ENCODE results near the gene CLDND2.

Gene CLDND2

DNA sequence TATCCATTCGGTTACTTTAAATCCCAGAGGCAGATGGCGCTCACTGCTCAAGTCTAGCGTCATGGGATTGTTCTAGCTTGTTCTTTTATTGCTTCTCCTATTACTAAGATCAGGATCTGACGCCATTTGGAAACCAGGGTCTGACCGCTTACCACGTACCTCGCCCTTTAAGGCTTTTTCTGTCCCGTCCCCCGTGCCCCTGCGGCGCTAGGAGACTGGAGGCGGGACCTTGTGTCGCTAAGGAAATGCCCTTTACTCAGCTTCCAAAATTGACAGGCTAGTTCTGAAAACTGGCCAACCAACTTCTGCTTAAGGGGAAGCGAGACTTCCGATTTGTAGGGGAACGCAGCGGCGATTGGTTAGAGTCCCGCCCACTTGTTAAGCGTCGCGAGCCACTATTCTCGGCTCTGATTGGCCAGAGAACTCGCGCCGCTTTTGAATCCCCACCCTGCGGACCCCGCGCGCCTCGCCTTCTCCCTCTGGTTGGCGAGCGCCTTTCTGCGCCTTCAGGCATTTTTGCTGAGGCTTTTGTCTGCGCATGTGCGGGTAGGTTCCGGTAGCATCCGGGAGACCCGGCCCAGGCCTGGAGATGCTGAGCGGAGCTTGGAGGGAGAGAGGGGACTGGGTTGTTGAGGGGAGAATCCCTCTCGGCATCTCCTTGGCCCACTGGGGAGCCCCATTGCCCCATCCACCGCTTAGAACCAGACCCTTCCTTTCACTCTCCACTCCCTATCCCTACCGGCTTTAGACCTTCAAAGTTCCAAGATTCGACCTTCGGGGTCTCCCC, 25.4 kb upstream of the CLDND2 start (continued):
- TF ChIP-seq ZNF677 (tag by site-specific recombination; IDR thresholded peaks at IDR 0.05) (no peak), ZNF292 (tag by site-specific recombination; IDR thresholded peaks at IDR 0.05; ENCODE audit: borderline replicate concordance, low read depth) (no peak), YY1 (tag by site-specific recombination; IDR thresholded peaks at IDR 0.05) (no peak), ZNF366 (tag by site-specific recombination; conservative IDR thresholded peaks at IDR 0.05) (no peak), ZNF510 (tag by site-specific recombination; IDR thresholded peaks at IDR 0.05; ENCODE audit: insufficient replicate concordance) (no peak), IKZF3 (tag by site-specific recombination; IDR thresholded peaks at IDR 0.05) (no peak), ZBTB17 (tag by site-specific recombination; IDR thresholded peaks at IDR 0.05) (peak; percentile 75), KLF9 (tag by site-specific recombination; IDR thresholded peaks at IDR 0.05; ENCODE audit: low read depth) (peak; percentile 22; the same call in 1 of the 2 replicates), ZNF777 (tag by site-specific recombination; IDR thresholded peaks at IDR 0.05; ENCODE audit: borderline replicate concordance) (no peak), ZNF19 (tag by site-specific recombination; IDR thresholded peaks at IDR 0.05; ENCODE audit: low read depth) (no peak), ZNF426 (tag by site-specific recombination; IDR thresholded peaks at IDR 0.05) (no peak), ZNF600 (tag by site-specific recombination; IDR thresholded peaks at IDR 0.05) (no peak), ZBTB8A (tag by site-specific recombination; IDR thresholded peaks at IDR 0.05) (peak; percentile 57; the same call in 1 of the 2 replicates), ZNF248 (tag by site-specific recombination; IDR thresholded peaks at IDR 0.05) (no peak), ZNF132 (tag by site-specific recombination; IDR thresholded peaks at IDR 0.05; ENCODE audit: borderline replicate concordance) (no peak), ZNF2 (tag by site-specific recombination; IDR thresholded peaks at IDR 0.05) (no peak), HOXC10 (CRISPR knock-in tag; IDR thresholded peaks at IDR 0.05) (no peak), ZNF416 (tag by site-specific recombination; IDR thresholded peaks at IDR 0.05) (no peak), PBX3 (CRISPR knock-in tag; IDR thresholded peaks at IDR 0.05) (0 out of 2 replicates have a peak, but pooled peaks have one; percentile 83), ZFHX2 (tag by site-specific recombination; conservative IDR thresholded peaks at IDR 0.05) (peak; percentile 64; the same call in 1 of the 2 replicates), ZBTB7A (tag by site-specific recombination; IDR thresholded peaks at IDR 0.05; ENCODE audit: low read depth) (no peak), ZNF544 (tag by site-specific recombination; IDR thresholded peaks at IDR 0.05) (no peak), ZNF843 (tag by site-specific recombination; IDR thresholded peaks at IDR 0.05) (no peak), KLF10 (tag by site-specific recombination; IDR thresholded peaks at IDR 0.05) (no peak; the same call in 1 of the 2 replicates), SP7 (tag by site-specific recombination; IDR thresholded peaks at IDR 0.05) (no peak), ZNF184 (tag by site-specific recombination; IDR thresholded peaks at IDR 0.05) (no peak), ZNF140 (tag by site-specific recombination; IDR thresholded peaks at IDR 0.05) (no peak), ZNF175 (tag by site-specific recombination; IDR thresholded peaks at IDR 0.05) (no peak), ZNF433 (tag by site-specific recombination; IDR thresholded peaks at IDR 0.05; ENCODE audit: low read depth) (no peak), ZNF670 (tag by site-specific recombination; IDR thresholded peaks at IDR 0.05; ENCODE audit: low read depth) (no peak), SETDB1 (IDR thresholded peaks at IDR 0.05; ENCODE audit: insufficient read length, low read length) (no peak)
- TF ChIP-seq, protein P1, sequence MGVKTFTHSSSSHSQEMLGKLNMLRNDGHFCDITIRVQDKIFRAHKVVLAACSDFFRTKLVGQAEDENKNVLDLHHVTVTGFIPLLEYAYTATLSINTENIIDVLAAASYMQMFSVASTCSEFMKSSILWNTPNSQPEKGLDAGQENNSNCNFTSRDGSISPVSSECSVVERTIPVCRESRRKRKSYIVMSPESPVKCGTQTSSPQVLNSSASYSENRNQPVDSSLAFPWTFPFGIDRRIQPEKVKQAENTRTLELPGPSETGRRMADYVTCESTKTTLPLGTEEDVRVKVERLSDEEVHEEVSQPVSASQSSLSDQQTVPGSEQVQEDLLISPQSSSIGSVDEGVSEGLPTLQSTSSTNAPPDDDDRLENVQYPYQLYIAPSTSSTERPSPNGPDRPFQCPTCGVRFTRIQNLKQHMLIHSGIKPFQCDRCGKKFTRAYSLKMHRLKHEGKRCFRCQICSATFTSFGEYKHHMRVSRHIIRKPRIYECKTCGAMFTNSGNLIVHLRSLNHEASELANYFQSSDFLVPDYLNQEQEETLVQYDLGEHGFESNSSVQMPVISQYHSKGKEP (tag by site-specific recombination; IDR thresholded peaks at IDR 0.05) = no peak
- TF ChIP-seq, protein P2, sequence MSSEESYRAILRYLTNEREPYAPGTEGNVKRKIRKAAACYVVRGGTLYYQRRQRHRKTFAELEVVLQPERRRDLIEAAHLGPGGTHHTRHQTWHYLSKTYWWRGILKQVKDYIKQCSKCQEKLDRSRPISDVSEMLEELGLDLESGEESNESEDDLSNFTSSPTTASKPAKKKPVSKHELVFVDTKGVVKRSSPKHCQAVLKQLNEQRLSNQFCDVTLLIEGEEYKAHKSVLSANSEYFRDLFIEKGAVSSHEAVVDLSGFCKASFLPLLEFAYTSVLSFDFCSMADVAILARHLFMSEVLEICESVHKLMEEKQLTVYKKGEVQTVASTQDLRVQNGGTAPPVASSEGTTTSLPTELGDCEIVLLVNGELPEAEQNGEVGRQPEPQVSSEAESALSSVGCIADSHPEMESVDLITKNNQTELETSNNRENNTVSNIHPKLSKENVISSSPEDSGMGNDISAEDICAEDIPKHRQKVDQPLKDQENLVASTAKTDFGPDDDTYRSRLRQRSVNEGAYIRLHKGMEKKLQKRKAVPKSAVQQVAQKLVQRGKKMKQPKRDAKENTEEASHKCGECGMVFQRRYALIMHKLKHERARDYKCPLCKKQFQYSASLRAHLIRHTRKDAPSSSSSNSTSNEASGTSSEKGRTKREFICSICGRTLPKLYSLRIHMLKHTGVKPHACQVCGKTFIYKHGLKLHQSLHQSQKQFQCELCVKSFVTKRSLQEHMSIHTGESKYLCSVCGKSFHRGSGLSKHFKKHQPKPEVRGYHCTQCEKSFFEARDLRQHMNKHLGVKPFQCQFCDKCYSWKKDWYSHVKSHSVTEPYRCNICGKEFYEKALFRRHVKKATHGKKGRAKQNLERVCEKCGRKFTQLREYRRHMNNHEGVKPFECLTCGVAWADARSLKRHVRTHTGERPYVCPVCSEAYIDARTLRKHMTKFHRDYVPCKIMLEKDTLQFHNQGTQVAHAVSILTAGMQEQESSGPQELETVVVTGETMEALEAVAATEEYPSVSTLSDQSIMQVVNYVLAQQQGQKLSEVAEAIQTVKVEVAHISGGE (tag by site-specific recombination; conservative IDR thresholded peaks at IDR 0.05; ENCODE audit: low read depth) = 0 out of 2 replicates have a peak, but pooled peaks have one; percentile 19
- TF ChIP-seq, protein P3, sequence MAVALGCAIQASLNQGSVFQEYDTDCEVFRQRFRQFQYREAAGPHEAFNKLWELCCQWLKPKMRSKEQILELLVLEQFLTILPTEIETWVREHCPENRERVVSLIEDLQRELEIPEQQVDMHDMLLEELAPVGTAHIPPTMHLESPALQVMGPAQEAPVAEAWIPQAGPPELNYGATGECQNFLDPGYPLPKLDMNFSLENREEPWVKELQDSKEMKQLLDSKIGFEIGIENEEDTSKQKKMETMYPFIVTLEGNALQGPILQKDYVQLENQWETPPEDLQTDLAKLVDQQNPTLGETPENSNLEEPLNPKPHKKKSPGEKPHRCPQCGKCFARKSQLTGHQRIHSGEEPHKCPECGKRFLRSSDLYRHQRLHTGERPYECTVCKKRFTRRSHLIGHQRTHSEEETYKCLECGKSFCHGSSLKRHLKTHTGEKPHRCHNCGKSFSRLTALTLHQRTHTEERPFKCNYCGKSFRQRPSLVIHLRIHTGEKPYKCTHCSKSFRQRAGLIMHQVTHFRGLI (tag by site-specific recombination; IDR thresholded peaks at IDR 0.05) = no peak
